GM11168 (cell line): ENCODE results near the gene IFNA13.
"Not testable (repeated sequence)": the region's sequence is repeated elsewhere in the genome, so short reads cannot be mapped to it uniquely, and the experiment has no call there.

Source experiments
- in situ Hi-C: fragments of 300-500 bp; cut with MboI; formaldehyde crosslinking; loops from one replicate; pipeline ENCODE4 v1.12.0; 2022; ENCODE audit warnings: low sequenced_read_pairs; ENCODE audit not compliant: unreplicated experiment

IFNA13 gene

DNA sequence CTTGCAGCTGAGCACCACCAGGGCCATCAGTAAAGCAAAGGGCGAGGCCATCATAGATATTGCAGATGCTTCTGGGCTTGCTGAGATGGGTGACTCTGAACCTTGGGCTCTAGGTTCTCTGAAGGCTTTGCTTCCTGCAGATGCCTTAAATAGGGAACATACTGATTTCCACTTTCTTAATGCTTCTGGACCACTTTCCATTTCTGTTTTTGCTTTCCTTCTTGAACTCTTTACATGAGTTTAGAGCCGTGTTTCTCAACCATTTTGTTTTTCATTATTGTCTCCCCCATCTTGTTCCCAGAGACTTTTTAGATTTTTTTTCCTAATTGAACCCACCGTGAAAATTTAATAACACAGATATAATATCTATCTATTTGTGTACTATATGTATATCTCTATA lies at the start of gene IFNA13:
IFNA13 (minus strand) TSS at position 101 of the 400 bp plus-strand sequence; CDS start at position 54, 47 bp downstream.
- in situ Hi-C loops: no loop called here

DNA sequence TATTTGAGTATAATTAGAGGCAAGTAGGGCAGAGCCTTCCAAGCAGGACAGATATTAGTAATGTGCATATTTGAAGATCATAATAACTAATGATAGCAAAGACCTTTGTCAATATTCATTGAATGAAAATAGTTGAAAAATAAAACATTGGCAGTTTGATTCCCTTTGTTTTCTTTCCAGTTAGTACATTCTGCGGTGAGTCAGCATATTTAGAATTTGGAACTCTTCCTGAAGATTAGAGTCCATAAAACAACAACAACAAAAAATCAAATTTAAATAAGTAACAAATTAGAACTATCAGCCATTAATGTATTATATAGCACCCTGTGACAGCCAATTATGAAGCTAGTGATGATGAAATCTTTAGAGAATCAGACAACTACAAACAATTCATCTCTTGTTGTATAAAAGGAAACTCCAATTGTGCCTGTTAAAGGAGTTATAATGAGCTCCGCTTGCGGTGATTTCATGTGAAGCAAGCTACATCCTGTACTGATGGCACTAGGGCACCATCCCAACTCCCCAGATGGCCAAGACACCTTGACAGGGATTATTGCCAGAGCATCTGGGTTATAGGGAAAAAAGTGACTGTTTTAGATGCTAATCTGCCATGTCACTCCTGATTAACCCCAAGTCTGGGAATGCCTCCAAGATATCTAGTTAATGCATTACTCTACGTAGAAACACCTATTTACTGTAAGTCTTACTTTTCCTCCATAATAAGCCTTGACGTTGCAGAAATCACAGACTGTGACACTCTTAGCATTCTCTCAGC lies 47.8 kb upstream of the IFNA13 start:
- in situ Hi-C loops: no loop called here

DNA sequence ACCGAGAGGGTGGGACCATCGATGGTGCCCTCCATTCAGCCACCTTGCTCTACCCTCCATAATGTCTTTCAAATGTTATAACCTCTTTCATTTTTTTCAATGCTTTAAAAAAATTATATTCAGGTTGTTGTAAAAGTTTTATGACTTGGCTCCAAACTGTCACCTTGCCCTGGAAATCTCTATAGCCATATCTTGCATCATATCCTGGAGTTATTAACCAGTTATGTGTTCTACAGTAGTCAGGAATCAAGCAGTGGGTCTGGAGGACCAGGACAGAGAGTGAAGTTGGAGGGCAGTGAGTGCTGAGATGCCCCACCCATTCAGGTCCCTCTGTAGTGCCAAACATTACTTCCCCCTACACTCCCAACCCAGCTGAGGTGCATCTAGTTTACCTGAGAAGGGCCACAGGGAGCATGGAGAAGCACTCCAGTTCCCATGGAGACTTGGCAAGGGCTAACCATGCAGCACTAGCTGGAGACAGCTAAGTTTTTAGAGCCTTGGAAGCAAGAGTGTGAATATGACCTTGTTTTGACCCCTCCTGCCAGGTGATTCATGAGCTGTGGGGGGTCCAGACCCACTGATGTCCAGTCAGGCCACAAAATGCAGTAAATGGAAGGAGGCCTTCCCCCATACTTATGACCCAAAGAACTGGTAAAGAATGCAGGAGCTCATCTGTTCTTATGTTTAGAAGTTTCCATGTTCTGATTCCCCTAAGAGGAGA lies 46.5 kb upstream of the IFNA13 start:
- in situ Hi-C loops: no loop called here

DNA sequence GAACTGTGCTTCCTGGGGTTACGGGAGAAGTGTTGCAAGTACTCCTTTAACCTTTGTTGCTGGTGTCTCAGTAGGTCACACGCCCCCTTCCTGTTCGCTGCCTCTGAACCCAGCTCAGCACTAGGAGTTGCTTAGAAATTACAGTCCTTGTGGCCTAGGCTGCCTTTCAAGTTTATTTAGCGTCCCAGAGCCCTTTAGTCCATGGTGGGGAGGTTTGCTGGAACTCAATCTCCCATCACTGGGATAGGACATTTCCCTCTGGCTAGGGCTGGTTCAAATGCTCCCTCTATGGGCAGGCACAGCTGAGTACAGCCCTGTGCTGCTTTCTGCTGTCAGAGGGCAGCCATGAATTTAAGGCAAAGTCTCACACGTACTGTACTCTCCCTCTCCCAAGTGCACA lies 45.8 kb upstream of the IFNA13 start:
- in situ Hi-C loops: no loop called here

DNA sequence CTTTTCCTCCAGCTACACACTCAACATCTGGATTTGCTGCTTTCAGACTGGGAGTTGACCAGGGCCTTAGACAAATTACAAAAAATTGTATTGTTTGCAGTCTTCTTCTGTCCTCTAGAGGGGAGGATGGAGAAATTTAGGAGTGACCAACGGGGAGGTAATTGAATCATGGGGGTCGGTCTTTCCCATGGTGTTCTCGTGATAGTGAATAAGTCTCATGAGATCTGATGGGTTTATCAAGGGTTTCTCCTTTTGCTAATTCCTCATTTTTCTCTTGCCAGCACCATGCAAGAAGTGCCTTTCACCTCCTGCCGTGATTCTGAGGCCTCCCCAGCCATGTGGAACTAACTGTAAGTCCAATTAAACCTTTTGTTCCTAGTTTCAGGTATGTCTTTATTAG lies 45.3 kb upstream of the IFNA13 start:
- in situ Hi-C loops: no loop called here

DNA sequence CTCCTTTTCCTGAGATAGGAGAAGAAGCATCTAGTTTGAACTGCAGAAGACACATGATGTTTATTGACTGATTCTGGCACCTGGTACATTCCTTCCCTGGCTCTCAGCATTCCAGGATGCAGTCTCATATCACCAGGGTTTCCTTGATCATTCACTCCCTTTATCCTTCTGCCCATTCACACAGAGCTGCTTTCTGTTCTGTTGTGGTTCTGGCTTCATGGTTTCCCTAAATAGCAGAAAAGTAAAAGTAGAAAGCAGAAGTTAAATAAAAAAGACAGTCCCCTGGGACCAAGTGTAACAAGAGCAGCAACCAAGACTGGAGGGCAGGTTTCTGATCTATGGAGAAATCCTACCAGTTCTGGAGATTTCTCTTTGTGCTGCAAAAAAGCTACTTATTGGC lies 44.2 kb upstream of the IFNA13 start:
- in situ Hi-C loops: no loop called here

DNA sequence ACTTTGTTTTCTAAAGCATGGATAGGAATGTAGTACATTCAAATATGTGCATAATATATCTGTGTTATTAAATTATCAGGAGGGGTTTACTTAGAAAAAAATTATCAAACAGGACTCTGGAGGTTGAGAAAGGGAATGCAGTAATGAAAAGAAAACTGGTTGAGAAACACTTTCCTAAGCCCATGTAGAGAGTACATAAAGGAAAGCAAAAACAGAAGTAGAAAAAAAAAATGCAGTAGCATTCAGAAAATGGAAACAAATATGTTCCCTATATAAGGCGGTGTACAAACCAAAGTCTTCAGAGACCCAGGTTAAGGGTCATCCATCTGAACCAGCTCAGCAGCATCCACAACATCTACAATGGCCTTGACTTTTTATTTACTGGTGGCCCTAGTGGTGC lies 41.0 kb upstream of the IFNA13 start, which contains the start of gene IFNA8:
IFNA8 (plus strand) TSS at position 301 of the 400 bp plus-strand sequence; CDS start at position 361, 60 bp downstream.
- in situ Hi-C loops: no loop called here

DNA sequence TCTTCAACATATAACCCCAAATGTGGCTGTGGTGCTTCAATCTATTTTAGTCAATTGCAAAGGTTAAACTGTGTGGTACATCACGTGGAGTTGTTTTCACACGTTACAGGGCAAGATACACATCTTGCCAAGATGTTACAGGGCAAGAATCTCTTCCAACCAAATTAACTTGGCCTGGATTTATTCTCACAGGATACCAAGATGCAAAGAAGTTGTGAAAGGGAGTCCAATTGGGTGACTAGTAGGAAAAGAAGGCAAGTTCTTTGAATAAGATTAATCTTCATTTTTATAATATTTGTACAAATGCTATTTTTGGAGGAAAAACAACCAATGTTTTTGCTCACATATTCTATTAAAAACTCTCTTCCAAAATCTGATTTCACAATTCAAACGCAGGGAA lies 36.3 kb upstream of the IFNA13 start:
- in situ Hi-C loops: no loop called here

DNA sequence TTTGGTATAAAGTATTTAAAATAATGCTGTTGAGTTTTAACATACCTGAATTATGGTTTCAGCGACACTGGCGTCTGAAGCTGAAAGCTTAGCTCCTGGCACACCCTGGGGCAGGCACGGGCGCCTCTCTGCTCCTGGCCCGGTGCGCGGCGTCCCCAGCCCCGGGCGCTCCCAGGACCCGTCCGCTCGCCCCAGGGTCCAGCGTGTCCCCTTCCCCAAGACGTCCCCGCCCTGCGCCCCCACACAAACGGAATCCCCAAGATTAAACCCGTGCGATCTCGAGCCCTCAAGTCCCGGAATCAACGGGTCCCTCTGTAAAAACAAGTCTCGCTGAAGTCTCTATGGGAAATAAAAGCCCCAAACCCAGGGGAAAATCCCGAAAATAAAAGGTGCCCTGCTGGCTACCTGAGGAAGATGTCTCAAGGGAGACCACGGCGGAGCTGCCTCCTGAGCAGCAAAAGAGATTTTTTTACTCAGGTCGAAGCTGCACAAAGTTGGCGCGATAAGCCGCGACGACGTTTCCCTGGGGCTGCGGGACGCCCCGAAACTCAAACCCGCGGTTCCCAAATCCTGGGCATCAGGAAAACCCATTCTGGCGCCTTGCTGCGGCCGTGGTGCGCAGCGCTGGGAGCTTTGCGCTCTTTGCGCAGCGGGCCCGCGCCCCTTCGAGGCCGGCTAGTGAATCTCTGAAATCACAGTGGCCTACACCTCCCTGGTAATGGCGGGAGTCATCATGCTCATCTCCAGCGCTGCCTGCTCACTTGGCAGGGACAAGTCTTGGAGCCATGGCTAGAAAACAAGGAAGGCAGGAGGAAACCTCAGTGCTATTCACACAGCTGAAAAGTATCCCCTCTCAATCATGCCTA lies 34.8 kb upstream of the IFNA13 start:
- in situ Hi-C loops: no loop called here

DNA sequence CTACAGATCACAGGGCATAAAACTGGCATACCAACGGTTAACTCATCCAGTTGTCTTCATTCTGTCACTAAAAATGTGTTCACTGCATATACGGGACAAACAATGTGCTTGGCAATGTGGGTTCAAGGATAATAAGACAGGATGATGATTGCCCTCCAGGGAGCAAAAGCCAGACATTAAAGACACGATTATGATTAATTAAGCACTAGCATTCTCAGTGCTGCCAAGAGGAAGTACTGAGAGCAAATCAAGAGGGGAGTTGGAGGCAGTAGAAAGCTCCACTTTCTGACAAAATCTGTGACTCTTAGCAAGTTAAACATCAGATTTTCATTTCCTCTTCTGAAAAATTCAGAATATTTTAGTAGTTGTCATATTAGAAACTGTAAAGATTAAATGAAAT lies 32.1 kb upstream of the IFNA13 start:
- in situ Hi-C loops: loop anchor here (5.0 kb wide), 1 partner anchor 73 kb away; no protein-coding TSS in a partner anchor

DNA sequence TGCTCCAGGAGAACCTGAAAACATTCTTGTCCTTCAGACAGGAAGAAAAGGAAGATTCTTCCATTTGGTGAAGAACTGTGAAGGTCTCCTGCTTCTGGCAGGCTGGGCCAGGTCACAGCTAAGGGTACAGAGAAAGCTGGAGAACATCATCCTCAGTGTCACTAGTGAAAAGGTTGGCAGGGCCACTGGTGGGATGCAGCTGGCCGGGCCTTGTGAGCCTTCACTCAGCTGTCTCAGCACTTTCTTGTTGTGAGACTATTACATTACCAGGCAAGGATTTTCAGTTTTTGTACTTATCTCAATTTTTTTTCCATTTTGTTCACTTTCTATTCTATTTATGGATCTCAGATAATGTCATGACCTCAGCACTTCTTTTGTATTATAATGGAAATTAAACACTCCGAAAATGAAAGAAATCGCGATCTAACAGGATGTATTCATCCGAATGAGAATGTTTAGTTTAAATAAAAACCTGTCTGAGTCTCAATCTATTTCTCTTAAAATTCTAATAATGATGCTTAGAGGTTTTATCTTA lies 31.2 kb upstream of the IFNA13 start:
- in situ Hi-C loops: loop anchor here (5.0 kb wide), 1 partner anchor 72 kb away; no protein-coding TSS in a partner anchor

DNA sequence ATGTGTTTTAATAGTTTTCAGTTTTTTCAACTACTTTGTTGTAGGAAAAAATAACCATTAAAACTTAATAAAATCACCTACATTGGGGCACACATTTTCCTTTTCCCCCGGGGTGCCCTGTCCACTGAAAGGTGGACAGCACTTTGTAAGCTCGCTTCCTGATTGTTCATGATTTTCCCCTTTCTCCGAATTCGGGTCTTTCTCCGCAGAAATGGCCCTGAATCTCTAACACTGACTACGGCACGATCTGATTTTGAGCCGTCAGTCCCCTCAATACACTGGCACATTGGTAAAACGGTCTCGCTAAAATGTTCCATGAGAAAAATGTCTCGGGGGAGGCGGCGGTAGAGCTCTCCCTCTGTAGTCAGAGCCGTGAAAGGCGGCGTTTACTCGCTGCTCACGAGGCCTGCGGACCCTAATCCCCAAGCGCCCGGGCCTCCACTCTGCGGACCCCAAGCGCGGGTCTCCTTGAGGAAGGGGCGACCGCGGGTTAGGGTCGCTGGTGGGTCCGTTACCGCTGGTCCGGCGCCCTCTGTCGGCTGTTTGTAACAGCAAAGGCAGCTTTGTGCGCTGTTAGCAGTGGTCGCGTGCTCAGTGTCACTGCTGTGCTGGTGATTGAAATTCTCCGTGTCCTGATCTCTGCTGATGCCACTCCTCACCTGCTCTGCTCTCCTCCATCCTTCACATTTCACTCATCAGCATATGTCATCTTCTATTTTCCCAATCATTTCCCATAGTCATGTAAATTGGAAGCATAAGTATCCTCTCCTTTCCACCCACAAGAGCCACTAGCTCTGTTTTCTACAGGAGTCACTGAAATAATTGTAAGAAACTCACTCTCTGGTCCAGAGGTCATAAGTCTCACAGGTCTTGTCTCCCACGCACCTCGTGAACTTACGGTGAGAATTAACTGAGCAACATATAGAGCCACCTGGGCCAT lies 28.2 kb upstream of the IFNA13 start:
- in situ Hi-C loops: loop anchor here (5.0 kb wide), 1 partner anchor 69 kb away; no protein-coding TSS in a partner anchor

DNA sequence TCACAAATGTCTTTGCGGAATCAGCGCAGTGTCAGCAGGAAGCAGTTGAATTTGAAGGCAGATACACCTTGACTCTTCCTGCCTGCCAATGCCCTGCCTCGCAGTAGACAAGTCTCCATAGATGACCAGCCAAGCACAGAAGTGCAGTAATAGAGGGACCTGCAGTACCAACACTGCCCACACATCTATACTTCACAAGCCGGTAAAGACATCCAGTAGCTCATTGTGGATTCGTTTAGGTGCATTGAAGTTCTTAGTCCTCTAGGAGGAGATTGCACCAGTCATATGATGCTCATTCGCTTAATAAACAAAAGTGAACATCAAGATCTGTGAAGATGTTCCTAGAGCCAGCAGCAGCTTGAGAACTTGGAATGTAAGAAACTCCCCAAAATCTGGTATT lies 24.4 kb upstream of the IFNA13 start:
- in situ Hi-C loops: no loop called here

DNA sequence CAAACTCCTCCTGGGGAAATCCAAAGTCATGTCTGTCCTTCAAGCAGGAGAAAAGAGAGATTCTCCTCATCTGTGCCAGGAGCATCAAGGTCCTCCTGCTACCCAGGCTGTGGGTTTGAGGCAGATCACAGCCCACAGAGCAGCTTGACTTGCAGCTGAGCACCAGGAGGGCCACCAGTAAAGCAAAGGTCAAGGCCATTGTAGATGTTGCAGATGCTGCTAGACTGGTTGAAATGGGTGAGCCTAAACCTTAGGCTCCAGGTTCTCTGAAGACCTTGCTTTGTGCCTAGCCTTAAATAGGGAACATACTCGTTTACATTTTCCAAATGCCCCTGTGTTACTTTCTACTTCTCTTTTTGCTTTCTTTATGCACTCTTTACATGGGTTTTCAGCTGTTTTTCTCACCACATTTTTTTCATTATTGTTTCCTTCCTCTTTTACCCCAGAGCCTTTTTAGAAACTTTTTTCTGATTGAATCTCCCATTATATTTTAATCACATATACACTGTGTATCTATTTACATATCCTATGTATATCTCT lies 17.3 kb upstream of the IFNA13 start, which contains the start of gene IFNA2:
IFNA2 (minus strand) TSS at position 268 of the 540 bp plus-strand sequence; CDS start at position 199, 69 bp downstream.
- in situ Hi-C loops: no loop called here

DNA sequence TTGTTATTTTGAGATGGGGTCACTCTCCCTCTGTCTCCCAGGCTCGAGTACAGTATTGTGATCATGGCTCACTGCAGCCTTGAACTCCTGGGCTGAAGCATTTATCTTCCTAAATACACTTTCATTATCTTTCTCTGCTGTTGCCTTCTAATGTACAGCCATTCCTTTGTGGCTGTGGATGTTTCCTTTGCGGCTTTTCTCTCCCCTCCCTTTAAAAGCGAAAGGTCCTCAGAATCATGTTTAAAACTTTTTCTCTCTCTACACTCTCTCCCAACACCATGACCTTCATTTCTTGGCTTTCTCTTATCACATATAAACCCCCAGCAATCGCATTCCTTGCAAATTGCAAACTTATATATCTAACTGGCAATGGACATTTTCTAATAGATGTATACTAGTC lies 15.8 kb upstream of the IFNA13 start:
- in situ Hi-C loops: no loop called here

DNA sequence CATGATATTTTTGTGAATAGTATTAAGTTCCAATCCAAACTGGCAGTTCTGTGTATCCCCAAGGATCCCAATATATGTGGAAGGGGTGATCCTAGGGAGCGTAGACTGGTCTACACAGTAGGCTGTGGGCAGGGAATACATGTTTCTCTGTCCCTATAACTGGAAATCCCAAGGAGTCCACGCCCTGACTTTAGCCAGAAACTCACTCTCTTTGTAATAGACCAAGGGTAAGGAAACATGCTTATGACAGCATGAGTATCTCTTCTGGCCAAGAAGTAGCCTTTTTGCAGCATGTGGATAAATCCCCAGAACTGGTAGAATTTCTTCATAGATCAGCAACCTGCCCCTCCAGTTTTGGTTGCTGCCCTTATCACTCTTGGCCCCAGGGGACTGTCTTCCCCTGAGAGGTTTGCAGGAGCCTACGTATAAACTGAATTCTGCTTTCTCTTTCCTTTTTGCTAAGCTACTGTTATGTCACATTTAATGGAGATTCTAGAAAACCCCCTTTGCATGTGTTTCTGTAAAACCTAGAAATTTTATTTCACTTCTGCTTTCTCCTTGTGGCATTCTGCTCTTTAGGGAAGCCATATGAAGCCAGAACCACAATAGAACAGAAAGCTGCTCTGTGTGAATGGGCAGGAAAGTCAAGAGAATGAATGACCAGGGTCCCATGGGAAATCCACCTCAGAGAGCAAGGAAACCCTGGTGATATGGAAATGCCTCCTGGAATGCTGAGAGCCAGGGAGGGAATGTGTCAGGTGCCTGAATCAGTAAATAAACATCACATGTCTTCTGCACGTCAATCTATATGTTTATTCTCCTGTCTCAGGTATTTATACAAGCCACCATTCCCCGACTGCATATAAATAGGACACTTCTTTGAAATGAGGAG lies 13.8 kb upstream of the IFNA13 start:
- in situ Hi-C loops: no loop called here

DNA sequence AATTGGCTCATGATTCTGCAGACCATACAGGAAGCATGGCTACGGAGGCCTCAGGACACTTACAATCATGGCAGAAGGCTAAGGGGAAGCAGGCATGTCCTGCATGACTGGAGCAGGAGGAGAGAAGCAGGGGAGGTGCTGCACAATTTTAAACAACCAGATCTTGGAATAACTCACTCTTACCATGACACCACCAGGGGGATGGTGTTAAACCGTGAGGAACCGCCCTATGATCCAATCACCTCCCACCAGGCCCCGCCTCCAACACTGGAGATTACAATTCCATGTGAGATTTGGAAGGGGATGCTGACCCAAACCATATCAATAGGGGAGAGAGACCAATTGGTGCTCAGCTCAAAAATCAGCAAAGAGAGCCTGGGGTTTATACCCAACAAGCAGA lies 3.6 kb upstream of the IFNA13 start:
- in situ Hi-C loops: not testable (repeated sequence)

DNA sequence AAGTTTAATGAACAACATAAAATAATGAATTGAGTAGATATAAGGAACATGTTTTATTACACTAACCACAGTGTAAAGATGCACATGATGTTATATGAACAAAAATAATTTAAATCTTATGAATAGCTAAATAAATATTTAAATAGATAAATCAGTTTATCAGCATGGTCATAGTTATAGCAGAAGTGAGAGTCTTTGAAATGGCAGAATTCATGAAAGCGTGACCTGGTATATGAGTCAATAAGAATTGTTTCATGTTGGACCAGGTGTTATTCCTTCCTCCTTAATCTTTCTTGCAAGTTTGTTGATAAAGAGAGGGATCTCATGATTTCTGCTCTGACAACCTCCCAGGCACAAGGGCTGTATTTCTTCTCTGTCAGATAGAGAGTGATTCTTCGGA lies 688 bp downstream of the IFNA13 start:
- in situ Hi-C loops: not testable (repeated sequence)
